IPS DF 4.7 (cell line): Measurements from ENCODE around the gene QRICH1.

Source experiments
- DNase-seq: peaks from one replicate; pipeline ENCODE4 v3.0.0-alpha.2; 2013; ENCODE audit warnings: low spot score; ENCODE audit errors: extremely low read depth

QRICH1 gene

DNA sequence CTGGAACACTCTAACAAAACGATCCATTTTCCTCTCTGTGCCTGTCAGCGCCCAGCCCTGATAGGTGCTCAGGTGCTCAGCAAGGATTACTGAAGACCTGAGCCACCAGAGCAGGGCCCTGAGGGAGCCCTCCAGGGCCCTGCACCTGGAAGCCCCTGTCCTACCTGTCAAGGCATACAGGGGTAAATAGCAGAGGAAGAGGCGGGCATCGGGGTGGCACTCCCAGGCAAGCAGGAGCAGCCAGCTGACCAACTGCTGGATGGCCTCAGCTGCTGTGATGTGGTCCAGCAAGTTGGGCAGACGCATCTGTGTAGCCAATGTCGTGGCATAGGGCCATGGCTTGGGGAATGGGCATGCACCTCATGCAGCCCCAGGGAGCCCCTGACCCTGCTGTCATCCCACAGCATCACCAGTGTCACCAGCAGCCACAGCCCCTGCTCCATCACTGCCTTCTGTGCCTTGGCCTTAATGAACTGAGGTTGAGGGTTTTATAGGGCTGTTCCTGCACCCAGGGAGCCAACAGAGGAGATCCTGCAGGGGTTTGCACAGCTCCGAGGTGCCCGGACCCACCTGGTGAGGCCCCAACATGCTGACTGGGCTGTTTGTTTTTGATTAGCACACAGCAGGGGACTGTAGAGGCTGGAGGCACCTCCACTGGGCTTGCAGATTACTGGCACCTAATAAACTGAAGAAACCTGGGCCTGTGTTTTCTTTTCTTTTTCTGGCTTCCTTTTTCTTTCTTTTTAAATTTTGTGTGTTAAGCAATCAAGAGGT, 94.6 kb downstream of the QRICH1 start:
- DNase-seq, result no peak

- no peak for DNase-seq
These were observed 95.9 kb downstream of the QRICH1 start for GRCh38 chr3:48997714-48998637.

GRCh38 chr3:48997102-48997635, 96.7 kb downstream of the QRICH1 start:
- DNase-seq, result no peak

- no peak for DNase-seq
These were observed 97.2 kb downstream of the QRICH1 start for GRCh38 chr3:48996640-48997039.

DNA sequence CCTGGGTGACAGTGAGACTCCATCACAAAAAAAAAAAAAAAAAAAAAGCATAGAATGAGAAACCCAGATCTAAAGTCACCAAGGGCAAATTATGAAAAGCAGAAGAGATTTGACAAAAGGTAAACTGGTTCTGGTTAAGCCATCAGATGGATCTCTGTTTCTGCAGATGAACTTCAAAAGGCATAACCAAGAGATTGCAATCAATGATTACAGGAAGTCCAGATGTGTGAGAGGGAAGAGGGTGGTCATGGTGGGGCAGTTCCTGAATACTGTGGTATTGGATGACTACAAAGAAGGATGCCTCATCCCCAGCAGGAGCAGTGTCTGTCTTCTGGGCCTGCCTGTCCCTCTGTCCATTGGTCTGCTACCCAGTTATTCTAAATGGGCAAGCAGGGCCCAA, 100.0 kb downstream of the QRICH1 start:
- no peak for DNase-seq

GRCh38 chr3:48991851-48992545, 101.9 kb downstream of the QRICH1 start:
- no peak for DNase-seq

GRCh38 chr3:48990636-48991469, 103.0 kb downstream of the QRICH1 start:
- DNase-seq, result no peak

DNA sequence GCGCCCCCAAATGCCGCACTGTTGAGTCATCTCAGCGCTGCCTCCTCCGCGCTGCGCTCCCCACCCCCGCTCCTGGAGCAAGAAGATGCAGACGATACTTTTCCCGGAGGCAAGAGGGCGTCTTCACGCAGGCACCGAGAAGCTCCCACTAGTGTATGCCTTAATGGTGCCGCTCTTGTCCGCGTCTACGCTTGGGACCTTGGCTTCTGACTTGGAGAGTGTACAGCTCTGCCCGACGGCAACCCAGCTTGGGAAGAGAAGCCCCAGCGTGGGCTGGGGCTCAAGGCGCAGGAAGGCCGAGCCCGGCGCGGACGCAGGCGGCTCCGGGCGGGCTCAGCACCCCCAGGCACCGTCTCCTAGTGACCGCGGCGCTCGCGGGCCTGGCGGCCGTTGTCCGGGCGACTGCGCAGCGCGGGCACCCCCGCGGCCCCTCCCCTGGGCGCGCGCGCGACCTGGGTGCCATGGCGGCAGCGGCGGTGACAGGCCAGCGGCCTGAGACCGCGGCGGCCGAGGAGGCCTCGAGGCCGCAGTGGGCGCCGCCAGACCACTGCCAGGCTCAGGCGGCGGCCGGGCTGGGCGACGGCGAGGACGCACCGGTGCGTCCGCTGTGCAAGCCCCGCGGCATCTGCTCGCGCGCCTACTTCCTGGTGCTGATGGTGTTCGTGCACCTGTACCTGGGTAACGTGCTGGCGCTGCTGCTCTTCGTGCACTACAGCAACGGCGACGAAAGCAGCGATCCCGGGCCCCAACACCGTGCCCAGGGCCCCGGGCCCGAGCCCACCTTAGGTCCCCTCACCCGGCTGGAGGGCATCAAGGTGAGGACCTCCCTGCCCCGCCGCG, 103.9 kb downstream of the QRICH1 start, which contains the start of gene P4HTM:
TSS of gene P4HTM (plus strand) at position 446 of the 840 bp plus-strand sequence. CDS start at position 462, 16 bp downstream.
- no peak for DNase-seq

GRCh38 chr3:48989126-48989795, 104.6 kb downstream of the QRICH1 start:
- no peak for DNase-seq

DNA sequence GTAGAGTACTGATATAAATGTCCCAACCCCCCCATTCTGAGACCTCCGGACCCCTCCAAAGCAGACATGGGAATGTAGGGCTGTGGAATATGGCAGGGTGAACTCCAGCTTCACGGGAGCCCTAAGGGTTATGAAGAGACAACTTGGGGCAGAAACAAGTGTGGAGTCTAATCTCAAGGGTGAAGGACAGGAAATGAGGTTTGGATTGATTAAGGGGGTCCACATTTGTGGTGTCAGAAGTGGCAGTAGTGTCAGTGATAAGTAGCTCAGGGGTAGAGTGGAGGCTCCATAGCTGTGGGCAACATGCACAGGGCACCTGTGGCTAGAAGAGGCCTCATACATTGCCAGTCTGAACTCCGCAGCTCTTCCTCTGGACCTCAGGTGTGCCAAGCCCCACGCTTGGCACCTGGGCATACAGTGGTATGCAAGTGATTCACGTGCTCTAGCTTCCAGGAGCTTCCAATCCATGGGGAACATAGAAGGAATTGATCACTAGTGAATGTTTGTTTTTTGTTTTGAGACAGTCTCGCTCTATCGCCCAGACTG, 108.0 kb downstream of the QRICH1 start:
- DNase-seq, result no peak

DNA sequence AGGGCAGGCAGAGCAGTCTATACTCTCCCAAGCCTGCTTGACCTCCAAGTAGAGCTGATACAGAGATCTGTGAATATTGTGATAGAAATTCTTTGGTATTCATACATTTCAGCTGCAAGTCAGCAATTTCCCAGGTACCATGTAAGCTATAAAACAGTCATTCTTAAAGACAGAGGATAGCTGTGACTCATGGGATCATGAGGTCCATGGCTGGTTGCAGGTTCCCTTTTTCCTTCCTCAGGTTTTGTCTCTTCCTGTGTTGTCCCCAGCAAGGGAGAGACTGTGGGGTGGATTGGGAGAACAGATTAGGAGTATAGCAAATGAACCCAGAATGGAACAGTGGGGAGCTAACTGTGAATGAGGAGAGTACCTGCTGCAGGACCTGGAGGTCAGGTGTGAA, 109.2 kb downstream of the QRICH1 start:
- no peak for DNase-seq

GRCh38 chr3:48983096-48983495, 110.8 kb downstream of the QRICH1 start:
- DNase-seq, result no peak

- DNase-seq, result no peak
These were observed 111.2 kb downstream of the QRICH1 start for GRCh38 chr3:48982686-48983085.

- DNase-seq, result no peak
These were observed 111.9 kb downstream of the QRICH1 start for GRCh38 chr3:48982016-48982415.

GRCh38 chr3:48980295-48980694, 113.6 kb downstream of the QRICH1 start:
- DNase-seq, result no peak
